Tibial artery (tissue), 4 donors: Measurements from ENCODE around the gene LRRC8E.

ENCODE experiments used
- DNase-seq, 2 donors: peaks; one replicate each; pipeline ENCODE4 v3.0.0-alpha.2; 2019
- H3K27ac ChIP-seq, 2 donors: fragments of 200-600 bp; sonication (generic) in 1 of 2; 1 replicate in 1 of 2; 2 replicates in 1 of 2; pipeline ENCODE4 v1.5.1; 2018 to 2019; ENCODE audit warnings: mild to moderate bottlenecking in 1 of 2
- H3K27me3 ChIP-seq, 2 donors: fragments of 200-600 bp; sonication (generic) in 1 of 2; one replicate each; pipeline versions ENCODE4 v1.5.1 to v1.6.0; 2016 to 2019
- H3K36me3 ChIP-seq, 3 donors: fragments of 200-600 bp; sonication (generic) in 2 of 3; one replicate each; pipeline ENCODE4 v1.5.1; 2016 to 2019; ENCODE audit warnings: mild to moderate bottlenecking in 2 of 3
- H3K4me1 ChIP-seq, 4 donors: fragments of 200-600 bp; sonication (generic) in 2 of 4; 1 replicate in 3 of 4; 2 replicates in 1 of 4; pipeline ENCODE4 v1.5.1; 2016 to 2019
- H3K4me3 ChIP-seq, 2 donors: fragments of 200-600 bp; sonication (generic) in 1 of 2; 1 replicate in 1 of 2; 2 replicates in 1 of 2; pipeline ENCODE4 v1.5.1; 2018 to 2019; ENCODE audit warnings: mild to moderate bottlenecking in 2 of 2
- H3K9me3 ChIP-seq, 3 donors: fragments of 200-600 bp; sonication (generic) in 1 of 3; one replicate each; pipeline ENCODE4 v1.5.1; 2016 to 2019
- CTCF ChIP-seq, 2 experiments: fragments of 200-600 bp in 1 of 2; fragments of 450-650 bp in 1 of 2; IDR thresholded peaks; one replicate each; pipeline ENCODE4 v1.5.1; 2017 to 2019; ENCODE audit warnings: antibody characterized with exemption in 2 of 2, mild to moderate bottlenecking in 1 of 2, moderate library complexity in 1 of 2
- intact Hi-C: fragments of 100-400 bp; cut with DNase I; formaldehyde crosslinking; loops from one replicate; pipeline ENCODE4 v1.15.0; 2023; ENCODE audit warnings: low total_unique reads

LRRC8E gene

GRCh38 chr19:7931221-7932061 is 43.1 kb downstream of the LRRC8E start:
- peak overlapping the region; percentile 91 to 96 for H3K27ac ChIP-seq
- peaks cover 33 to 59% (median 57%) of the 10 kb centered on the region in 3 donors for H3K36me3 ChIP-seq
- TF ChIP-seq CTCF (IDR thresholded peaks at IDR 0.05): no peak
- intact Hi-C loops: no loop called here
- H3K4me3 ChIP-seq: no peak overlapping the region
- no peaks in the 10 kb centered on the region for H3K27me3 ChIP-seq
- H3K4me1 ChIP-seq: peaks cover 0 to 98% (median 72%) of the 10 kb centered on the region in 4 donors
- no peaks in the 10 kb centered on the region for H3K9me3 ChIP-seq
- DNase-seq: peak in 1 of 2 donors; percentile 88

GRCh38 chr19:7932276-7932929 is 44.1 kb downstream of the LRRC8E start:
- H3K9me3 ChIP-seq: no peaks in the 10 kb centered on the region
- peaks cover 42 to 69% (median 67%) of the 10 kb centered on the region in 3 donors for H3K36me3 ChIP-seq
- TF ChIP-seq CTCF (IDR thresholded peaks at IDR 0.05): no peak
- H3K27ac ChIP-seq: peak overlapping the region; percentile 91 to 96
- intact Hi-C loops: no loop called here
- no peaks in the 10 kb centered on the region for H3K27me3 ChIP-seq
- no peak overlapping the region for H3K4me3 ChIP-seq
- peaks cover 0 to 88% (median 62%) of the 10 kb centered on the region in 4 donors for H3K4me1 ChIP-seq
- no peak for DNase-seq

- H3K36me3 ChIP-seq: peaks cover 48 to 74% (median 72%) of the 10 kb centered on the region in 3 donors
- H3K4me1 ChIP-seq: peaks cover 0 to 83% (median 57%) of the 10 kb centered on the region in 4 donors
Observed at GRCh38 chr19:7932930-7933300, 44.6 kb downstream of the LRRC8E start.

GRCh38 chr19:7933411-7933810 is 45.1 kb downstream of the LRRC8E start:
- Histone ChIP-seq H3K36me3 (peaks cover 50 to 79% (median 77%) of the 10 kb centered on the region in 3 donors), H3K4me3 (no peak overlapping the region), H3K9me3 (no peaks in the 10 kb centered on the region), H3K27ac (peak overlapping the region; percentile 91 to 96), H3K27me3 (no peaks in the 10 kb centered on the region), H3K4me1 (peaks cover 0 to 78% (median 52%) of the 10 kb centered on the region in 4 donors)
- DNase-seq: no peak
- intact Hi-C loops: no loop called here
- no peak for TF ChIP-seq CTCF (IDR thresholded peaks at IDR 0.05)

More at GRCh38 chr19:7932930-7933300, 44.6 kb downstream of the LRRC8E start:
- Histone ChIP-seq H3K9me3 (no peaks in the 10 kb centered on the region), H3K27me3 (no peaks in the 10 kb centered on the region), H3K4me3 (no peak overlapping the region), H3K27ac (peak overlapping the region; percentile 91 to 96)
- DNase-seq: no peak
- TF ChIP-seq CTCF (IDR thresholded peaks at IDR 0.05): no peak
- intact Hi-C loops: no loop called here

- H3K27ac ChIP-seq: peak overlapping the region; percentile 91 to 96
- no peaks in the 10 kb centered on the region for H3K9me3 ChIP-seq
- H3K27me3 ChIP-seq: no peaks in the 10 kb centered on the region
- no peak for TF ChIP-seq CTCF (IDR thresholded peaks at IDR 0.05)
- peak overlapping the region in 1 of 2 donors; percentile 10 for H3K4me3 ChIP-seq
- peaks cover 0 to 73% (median 47%) of the 10 kb centered on the region in 4 donors for H3K4me1 ChIP-seq
- intact Hi-C loops: no loop called here
- DNase-seq: no peak
- peaks cover 50 to 85% (median 80%) of the 10 kb centered on the region in 3 donors for H3K36me3 ChIP-seq
Observed at GRCh38 chr19:7933828-7934725, 45.8 kb downstream of the LRRC8E start.
